Measurements from ENCODE around the gene ACIN1. TPM values are rescaled to one million over a fixed set of nuclear protein-coding genes. Genes with fewer than 3 reads are reported as not detected.

ACIN1 gene, protein sequence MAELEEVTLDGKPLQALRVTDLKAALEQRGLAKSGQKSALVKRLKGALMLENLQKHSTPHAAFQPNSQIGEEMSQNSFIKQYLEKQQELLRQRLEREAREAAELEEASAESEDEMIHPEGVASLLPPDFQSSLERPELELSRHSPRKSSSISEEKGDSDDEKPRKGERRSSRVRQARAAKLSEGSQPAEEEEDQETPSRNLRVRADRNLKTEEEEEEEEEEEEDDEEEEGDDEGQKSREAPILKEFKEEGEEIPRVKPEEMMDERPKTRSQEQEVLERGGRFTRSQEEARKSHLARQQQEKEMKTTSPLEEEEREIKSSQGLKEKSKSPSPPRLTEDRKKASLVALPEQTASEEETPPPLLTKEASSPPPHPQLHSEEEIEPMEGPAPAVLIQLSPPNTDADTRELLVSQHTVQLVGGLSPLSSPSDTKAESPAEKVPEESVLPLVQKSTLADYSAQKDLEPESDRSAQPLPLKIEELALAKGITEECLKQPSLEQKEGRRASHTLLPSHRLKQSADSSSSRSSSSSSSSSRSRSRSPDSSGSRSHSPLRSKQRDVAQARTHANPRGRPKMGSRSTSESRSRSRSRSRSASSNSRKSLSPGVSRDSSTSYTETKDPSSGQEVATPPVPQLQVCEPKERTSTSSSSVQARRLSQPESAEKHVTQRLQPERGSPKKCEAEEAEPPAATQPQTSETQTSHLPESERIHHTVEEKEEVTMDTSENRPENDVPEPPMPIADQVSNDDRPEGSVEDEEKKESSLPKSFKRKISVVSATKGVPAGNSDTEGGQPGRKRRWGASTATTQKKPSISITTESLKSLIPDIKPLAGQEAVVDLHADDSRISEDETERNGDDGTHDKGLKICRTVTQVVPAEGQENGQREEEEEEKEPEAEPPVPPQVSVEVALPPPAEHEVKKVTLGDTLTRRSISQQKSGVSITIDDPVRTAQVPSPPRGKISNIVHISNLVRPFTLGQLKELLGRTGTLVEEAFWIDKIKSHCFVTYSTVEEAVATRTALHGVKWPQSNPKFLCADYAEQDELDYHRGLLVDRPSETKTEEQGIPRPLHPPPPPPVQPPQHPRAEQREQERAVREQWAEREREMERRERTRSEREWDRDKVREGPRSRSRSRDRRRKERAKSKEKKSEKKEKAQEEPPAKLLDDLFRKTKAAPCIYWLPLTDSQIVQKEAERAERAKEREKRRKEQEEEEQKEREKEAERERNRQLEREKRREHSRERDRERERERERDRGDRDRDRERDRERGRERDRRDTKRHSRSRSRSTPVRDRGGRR
- total RNA-seq (2014; rRNA removed; shearing (Covaris generic)) = 169 and 172 TPM in 2 replicates
- 73.6 and 76.1 TPM in 2 replicates for polyA plus RNA-seq (2016; fragmentation: Nextera tagmentation; extraction: Ambion mirVana)
- long read RNA-seq, partial matches to known transcripts = 11 of 14 reads
- long read RNA-seq, other reads (novel, unspliced or antisense) = 3 of 14 reads

DNA sequence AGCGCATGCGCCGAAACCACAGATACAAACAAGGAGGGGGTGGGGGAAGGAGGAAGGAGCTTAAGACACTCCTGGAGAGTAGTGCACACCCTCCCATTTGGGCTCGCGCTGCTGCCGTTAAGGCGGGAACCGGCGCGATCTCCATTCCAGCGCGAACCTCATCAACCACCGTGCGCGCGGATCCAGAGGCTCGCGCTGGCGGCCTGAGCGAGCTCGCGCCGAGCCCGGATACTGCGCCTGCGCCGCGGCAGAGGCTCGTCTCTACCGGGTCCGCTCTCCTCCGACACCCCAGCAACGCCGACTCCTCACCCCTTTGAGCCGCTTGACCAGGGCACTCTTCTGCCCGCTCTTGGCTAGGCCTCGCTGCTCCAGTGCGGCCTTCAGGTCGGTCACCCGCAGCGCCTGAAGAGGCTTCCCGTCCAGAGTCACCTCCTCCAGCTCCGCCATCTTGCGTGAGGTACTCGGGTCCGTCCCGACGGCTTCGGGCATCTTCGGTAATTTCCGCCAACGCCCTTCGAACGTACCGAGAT, at the start of gene ACIN1:
ACIN1 (minus strand) TSS at position 471 of the 530 bp plus-strand sequence; CDS start at position 447, 24 bp downstream.
- Mint-ChIP-seq H3K27me3 (ENCODE audit: insufficient read depth, low read depth, poor library complexity) (peaks cover 5% of the 10 kb centered on the region), H3K4me1 (peaks cover 14% of the 10 kb centered on the region), H3K36me3 (ENCODE audit: low read depth) (peaks cover 56% of the 10 kb centered on the region), H3K4me3 (no peak within 1 kb of the TSS), H3K27ac (no peak within 1 kb of the TSS), H3K9me3 (no peaks in the 10 kb centered on the region)
- no peaks in the 10 kb centered on the region for H3F3A ChIP-seq (replicated peaks; ENCODE audit: low read depth)
- peaks cover 75% of the 10 kb centered on the region for H3K79me2 ChIP-seq (replicated peaks; ENCODE audit: insufficient read depth)
- H3K4me2 ChIP-seq = peak within 1 kb of the TSS; percentile 92
- DNase-seq (ENCODE audit: low spot score) = no peak
- no peaks in the 10 kb centered on the region for H3K27me3 ChIP-seq (ENCODE audit: insufficient read depth)
- peak within 1 kb of the TSS; percentile 72 for H3K27ac ChIP-seq (ENCODE audit: low read depth)
- TF ChIP-seq POLR2AphosphoS5 (IDR thresholded peaks at IDR 0.05; ENCODE audit: low read depth) = peak; percentile 69
- TF ChIP-seq, protein P1, sequence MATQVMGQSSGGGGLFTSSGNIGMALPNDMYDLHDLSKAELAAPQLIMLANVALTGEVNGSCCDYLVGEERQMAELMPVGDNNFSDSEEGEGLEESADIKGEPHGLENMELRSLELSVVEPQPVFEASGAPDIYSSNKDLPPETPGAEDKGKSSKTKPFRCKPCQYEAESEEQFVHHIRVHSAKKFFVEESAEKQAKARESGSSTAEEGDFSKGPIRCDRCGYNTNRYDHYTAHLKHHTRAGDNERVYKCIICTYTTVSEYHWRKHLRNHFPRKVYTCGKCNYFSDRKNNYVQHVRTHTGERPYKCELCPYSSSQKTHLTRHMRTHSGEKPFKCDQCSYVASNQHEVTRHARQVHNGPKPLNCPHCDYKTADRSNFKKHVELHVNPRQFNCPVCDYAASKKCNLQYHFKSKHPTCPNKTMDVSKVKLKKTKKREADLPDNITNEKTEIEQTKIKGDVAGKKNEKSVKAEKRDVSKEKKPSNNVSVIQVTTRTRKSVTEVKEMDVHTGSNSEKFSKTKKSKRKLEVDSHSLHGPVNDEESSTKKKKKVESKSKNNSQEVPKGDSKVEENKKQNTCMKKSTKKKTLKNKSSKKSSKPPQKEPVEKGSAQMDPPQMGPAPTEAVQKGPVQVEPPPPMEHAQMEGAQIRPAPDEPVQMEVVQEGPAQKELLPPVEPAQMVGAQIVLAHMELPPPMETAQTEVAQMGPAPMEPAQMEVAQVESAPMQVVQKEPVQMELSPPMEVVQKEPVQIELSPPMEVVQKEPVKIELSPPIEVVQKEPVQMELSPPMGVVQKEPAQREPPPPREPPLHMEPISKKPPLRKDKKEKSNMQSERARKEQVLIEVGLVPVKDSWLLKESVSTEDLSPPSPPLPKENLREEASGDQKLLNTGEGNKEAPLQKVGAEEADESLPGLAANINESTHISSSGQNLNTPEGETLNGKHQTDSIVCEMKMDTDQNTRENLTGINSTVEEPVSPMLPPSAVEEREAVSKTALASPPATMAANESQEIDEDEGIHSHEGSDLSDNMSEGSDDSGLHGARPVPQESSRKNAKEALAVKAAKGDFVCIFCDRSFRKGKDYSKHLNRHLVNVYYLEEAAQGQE (IDR thresholded peaks at IDR 0.05; ENCODE audit: unreplicated experiment) = peak; percentile 18
- TF ChIP-seq, protein P2, sequence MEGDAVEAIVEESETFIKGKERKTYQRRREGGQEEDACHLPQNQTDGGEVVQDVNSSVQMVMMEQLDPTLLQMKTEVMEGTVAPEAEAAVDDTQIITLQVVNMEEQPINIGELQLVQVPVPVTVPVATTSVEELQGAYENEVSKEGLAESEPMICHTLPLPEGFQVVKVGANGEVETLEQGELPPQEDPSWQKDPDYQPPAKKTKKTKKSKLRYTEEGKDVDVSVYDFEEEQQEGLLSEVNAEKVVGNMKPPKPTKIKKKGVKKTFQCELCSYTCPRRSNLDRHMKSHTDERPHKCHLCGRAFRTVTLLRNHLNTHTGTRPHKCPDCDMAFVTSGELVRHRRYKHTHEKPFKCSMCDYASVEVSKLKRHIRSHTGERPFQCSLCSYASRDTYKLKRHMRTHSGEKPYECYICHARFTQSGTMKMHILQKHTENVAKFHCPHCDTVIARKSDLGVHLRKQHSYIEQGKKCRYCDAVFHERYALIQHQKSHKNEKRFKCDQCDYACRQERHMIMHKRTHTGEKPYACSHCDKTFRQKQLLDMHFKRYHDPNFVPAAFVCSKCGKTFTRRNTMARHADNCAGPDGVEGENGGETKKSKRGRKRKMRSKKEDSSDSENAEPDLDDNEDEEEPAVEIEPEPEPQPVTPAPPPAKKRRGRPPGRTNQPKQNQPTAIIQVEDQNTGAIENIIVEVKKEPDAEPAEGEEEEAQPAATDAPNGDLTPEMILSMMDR (conservative IDR thresholded peaks at IDR 0.05; ENCODE audit: low read depth in 2 of 2) = no peak
- ATAC-seq = no peak
- H3K4me1 ChIP-seq (ENCODE audit: insufficient read depth) = peaks cover 14% of the 10 kb centered on the region
- H3K4me3 ChIP-seq = peak within 1 kb of the TSS; percentile 84
- H3K9me2 ChIP-seq (ENCODE audit: insufficient read depth) = no peaks in the 10 kb centered on the region
- H3K36me3 ChIP-seq (ENCODE audit: insufficient read depth) = peaks cover 37% of the 10 kb centered on the region
- H4K20me1 ChIP-seq (replicated peaks; ENCODE audit: insufficient read depth) = peaks cover 41% of the 10 kb centered on the region
- H2AFZ ChIP-seq = no peak within 1 kb of the TSS

All from GM23338 (cell line).